HepG2 (cell line): ENCODE results near the gene NOM1. TPM values are rescaled to one million over a fixed set of nuclear protein-coding genes. Genes with fewer than 3 reads are reported as not detected.

ENCODE experiments used
- AHR ChIP-seq: IDR thresholded peaks from 2 replicates; pipeline ENCODE4 v1.6.1; 2018; ENCODE audit warnings: missing genetic modification reagents, missing compliant biosample characterization
- FOXA3 ChIP-seq: IDR thresholded peaks from 2 replicates; pipeline ENCODE4 v1.6.1; 2016; ENCODE audit warnings: missing genetic modification reagents, missing compliant biosample characterization
- GATAD1 ChIP-seq: IDR thresholded peaks from 2 replicates; pipeline ENCODE4 v1.6.1; 2016; ENCODE audit warnings: missing genetic modification reagents, missing compliant biosample characterization
- SATB2 ChIP-seq: sonication (generic); formaldehyde crosslinking; IDR thresholded peaks from 2 replicates; pipeline ENCODE4 v1.5.0; 2020; ENCODE audit warnings: missing genetic modification reagents
- SIN3A ChIP-seq: IDR thresholded peaks from 2 replicates; pipeline ENCODE4 v1.6.1; 2011; ENCODE audit warnings: low read depth, mild to moderate bottlenecking, control low read depth, low read length, borderline replicate concordance
- TCF7L2 ChIP-seq: IDR thresholded peaks from 2 replicates; pipeline ENCODE4 v1.6.1; 2011; ENCODE audit warnings: mild to moderate bottlenecking, low read depth, low read length, moderate library complexity
- YEATS2 ChIP-seq: sonication (generic); formaldehyde crosslinking; IDR thresholded peaks from 2 replicates; pipeline ENCODE4 v1.4.0; 2020; ENCODE audit warnings: missing genetic modification reagents, borderline replicate concordance
- ZNF263 ChIP-seq: sonication (generic); formaldehyde crosslinking; IDR thresholded peaks from 2 replicates; pipeline ENCODE4 v1.4.0; 2020; ENCODE audit warnings: missing genetic modification reagents
- ZNF556 ChIP-seq: sonication (generic); formaldehyde crosslinking; IDR thresholded peaks from 2 replicates; pipeline ENCODE4 v1.4.0; 2020; ENCODE audit warnings: mild to moderate bottlenecking, missing genetic modification reagents, borderline replicate concordance
- ZNF563 ChIP-seq: sonication (generic); formaldehyde crosslinking; IDR thresholded peaks from 2 replicates; pipeline ENCODE4 v1.8.0; 2022; ENCODE audit warnings: mild to moderate bottlenecking, moderate library complexity, missing genetic modification reagents
- ZNF816 ChIP-seq: sonication (generic); formaldehyde crosslinking; IDR thresholded peaks from 2 replicates; pipeline ENCODE4 v1.8.0; 2022; ENCODE audit warnings: missing genetic modification reagents, mild to moderate bottlenecking, borderline replicate concordance
- ZSCAN21 ChIP-seq: sonication (generic); formaldehyde crosslinking; IDR thresholded peaks from 2 replicates; pipeline ENCODE4 v1.8.0; 2022; ENCODE audit warnings: mild to moderate bottlenecking, missing genetic modification reagents, moderate library complexity, borderline replicate concordance
- polyA plus RNA-seq, 8 experiments: library from polyadenylated mRNA; depleted of rRNA in 3 of 8; stranded (reverse) in 7 of 8; unstranded in 1 of 8; fragments of >200 nt; fragmentation: Illumina TruSeq in 4 of 8; extraction: Trizol in 4 of 8; gene quantifications; 2 replicates each; pipeline versions ENCODE4 v1.2.1 to v1.2.3, GENCODE V29; 2011 to 2016; ENCODE audit warnings: low read depth in 4 of 8, missing spikeins in 1 of 8, mixed read lengths in 1 of 8; ENCODE audit not compliant: insufficient read depth in 1 of 8
- total RNA-seq, 5 experiments: library from RNA; depleted of rRNA; stranded (reverse); fragments of >200 nt; fragmentation: Illumina TruSeq; extraction: Trizol; gene quantifications; 2 replicates each; pipeline ENCODE4 v1.2.3, GENCODE V29; 2016; ENCODE audit warnings: low read depth in 1 of 5
- TF ChIP-seq, protein P1 (sequence below): sonication (generic); formaldehyde crosslinking; IDR thresholded peaks from 2 replicates; pipeline ENCODE4 v1.4.0; 2020; ENCODE audit warnings: missing genetic modification reagents
- TF ChIP-seq, protein P2 (sequence below): IDR thresholded peaks from 2 replicates; pipeline ENCODE4 v1.6.1; 2016; ENCODE audit warnings: low read depth, borderline replicate concordance
- TF ChIP-seq, protein P3 (sequence below): IDR thresholded peaks from 2 replicates; pipeline ENCODE4 v1.6.1; 2016; ENCODE audit warnings: missing compliant biosample characterization, missing genetic modification reagents, borderline replicate concordance
- TF ChIP-seq, protein P4 (sequence below): sonication (generic); formaldehyde crosslinking; IDR thresholded peaks from 2 replicates; pipeline ENCODE4 v1.8.0; 2023; ENCODE audit warnings: mild to moderate bottlenecking, missing genetic modification reagents

The NOM1 gene
- total and polyA plus RNA-seq, 2 of the 13 experiments (the other 11 are each of a cell fraction or from before 2014, with no cell fraction given): 14.2 to 26.2 TPM

DNA sequence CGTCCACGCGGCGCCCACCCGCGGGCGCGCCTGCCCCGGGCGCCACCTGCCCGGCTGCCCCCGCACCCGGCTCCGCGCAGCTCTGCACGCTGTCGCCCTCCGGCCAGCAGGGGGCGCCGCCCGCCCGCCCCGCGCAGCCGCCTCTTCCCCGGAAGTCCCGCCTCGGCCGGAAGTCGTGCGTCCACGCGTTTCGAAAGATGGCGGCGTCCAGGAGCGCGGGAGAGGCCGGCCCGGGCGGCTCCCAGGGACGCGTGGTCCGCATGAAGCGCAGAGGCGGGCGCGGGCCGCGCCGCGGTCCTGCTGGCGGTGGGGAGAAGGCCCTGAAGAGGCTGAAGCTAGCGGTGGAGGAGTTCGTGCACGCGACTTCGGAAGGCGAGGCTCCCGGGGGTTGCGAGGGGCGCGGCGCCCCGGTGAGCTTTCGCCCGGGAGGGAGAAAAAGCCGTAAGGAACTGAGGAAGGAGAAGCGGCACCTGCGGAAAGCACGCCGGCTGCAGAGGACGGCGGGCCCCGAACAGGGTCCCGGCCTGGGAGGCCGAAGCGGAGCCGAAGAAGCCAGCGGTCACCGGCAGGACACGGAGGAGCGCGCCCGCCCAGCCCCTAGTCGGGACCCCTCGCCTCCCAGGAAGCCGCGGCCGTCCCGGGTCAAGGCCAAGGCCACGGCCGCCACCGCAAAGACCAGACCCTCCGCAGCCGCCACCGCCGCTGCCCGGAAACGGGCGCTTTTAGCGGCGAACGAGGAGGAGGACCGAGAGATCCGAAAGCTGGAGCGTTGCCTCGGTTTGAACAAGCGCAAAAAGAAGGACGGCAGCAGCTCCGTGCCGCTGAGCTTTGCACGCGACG is at the start of gene NOM1 (continued):
- TF ChIP-seq SIN3A (peak; percentile 93; the same call in 1 of the 2 replicates), FOXA3 (CRISPR knock-in tag) (peak; percentile 49; the same call in 1 of the 2 replicates), ZSCAN21 (CRISPR knock-in tag) (peak; percentile 95), ZNF263 (0 out of 2 replicates have a peak, but pooled peaks have one; percentile 26), TCF7L2 (no peak), YEATS2 (peak; percentile 60; the same call in 1 of the 2 replicates), SATB2 (no peak), GATAD1 (CRISPR knock-in tag) (peak; percentile 94), ZNF556 (peak; percentile 56; the same call in 1 of the 2 replicates), ZNF816 (CRISPR knock-in tag) (peak; percentile 65; the same call in 1 of the 2 replicates), AHR (CRISPR knock-in tag) (peak; percentile 73; the same call in 1 of the 2 replicates), ZNF563 (CRISPR knock-in tag) (peak; percentile 33)
- TF ChIP-seq, protein P1, sequence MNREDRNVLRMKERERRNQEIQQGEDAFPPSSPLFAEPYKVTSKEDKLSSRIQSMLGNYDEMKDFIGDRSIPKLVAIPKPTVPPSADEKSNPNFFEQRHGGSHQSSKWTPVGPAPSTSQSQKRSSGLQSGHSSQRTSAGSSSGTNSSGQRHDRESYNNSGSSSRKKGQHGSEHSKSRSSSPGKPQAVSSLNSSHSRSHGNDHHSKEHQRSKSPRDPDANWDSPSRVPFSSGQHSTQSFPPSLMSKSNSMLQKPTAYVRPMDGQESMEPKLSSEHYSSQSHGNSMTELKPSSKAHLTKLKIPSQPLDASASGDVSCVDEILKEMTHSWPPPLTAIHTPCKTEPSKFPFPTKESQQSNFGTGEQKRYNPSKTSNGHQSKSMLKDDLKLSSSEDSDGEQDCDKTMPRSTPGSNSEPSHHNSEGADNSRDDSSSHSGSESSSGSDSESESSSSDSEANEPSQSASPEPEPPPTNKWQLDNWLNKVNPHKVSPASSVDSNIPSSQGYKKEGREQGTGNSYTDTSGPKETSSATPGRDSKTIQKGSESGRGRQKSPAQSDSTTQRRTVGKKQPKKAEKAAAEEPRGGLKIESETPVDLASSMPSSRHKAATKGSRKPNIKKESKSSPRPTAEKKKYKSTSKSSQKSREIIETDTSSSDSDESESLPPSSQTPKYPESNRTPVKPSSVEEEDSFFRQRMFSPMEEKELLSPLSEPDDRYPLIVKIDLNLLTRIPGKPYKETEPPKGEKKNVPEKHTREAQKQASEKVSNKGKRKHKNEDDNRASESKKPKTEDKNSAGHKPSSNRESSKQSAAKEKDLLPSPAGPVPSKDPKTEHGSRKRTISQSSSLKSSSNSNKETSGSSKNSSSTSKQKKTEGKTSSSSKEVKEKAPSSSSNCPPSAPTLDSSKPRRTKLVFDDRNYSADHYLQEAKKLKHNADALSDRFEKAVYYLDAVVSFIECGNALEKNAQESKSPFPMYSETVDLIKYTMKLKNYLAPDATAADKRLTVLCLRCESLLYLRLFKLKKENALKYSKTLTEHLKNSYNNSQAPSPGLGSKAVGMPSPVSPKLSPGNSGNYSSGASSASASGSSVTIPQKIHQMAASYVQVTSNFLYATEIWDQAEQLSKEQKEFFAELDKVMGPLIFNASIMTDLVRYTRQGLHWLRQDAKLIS (CRISPR knock-in tag): peak; percentile 52; the same call in 1 of the 2 replicates
- TF ChIP-seq, protein P2, sequence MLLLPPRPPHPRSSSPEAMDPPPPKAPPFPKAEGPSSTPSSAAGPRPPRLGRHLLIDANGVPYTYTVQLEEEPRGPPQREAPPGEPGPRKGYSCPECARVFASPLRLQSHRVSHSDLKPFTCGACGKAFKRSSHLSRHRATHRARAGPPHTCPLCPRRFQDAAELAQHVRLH (CRISPR knock-in tag): 0 out of 2 replicates have a peak, but pooled peaks have one; percentile 60
- TF ChIP-seq, protein P3, sequence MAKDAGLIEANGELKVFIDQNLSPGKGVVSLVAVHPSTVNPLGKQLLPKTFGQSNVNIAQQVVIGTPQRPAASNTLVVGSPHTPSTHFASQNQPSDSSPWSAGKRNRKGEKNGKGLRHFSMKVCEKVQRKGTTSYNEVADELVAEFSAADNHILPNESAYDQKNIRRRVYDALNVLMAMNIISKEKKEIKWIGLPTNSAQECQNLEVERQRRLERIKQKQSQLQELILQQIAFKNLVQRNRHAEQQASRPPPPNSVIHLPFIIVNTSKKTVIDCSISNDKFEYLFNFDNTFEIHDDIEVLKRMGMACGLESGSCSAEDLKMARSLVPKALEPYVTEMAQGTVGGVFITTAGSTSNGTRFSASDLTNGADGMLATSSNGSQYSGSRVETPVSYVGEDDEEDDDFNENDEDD (CRISPR knock-in tag): peak; percentile 88; the same call in 1 of the 2 replicates
- TF ChIP-seq, protein P4, sequence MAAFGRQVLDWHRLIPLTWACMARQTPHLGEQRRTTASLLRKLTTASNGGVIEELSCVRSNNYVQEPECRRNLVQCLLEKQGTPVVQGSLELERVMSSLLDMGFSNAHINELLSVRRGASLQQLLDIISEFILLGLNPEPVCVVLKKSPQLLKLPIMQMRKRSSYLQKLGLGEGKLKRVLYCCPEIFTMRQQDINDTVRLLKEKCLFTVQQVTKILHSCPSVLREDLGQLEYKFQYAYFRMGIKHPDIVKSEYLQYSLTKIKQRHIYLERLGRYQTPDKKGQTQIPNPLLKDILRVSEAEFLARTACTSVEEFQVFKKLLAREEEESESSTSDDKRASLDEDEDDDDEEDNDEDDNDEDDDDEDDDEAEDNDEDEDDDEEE (CRISPR knock-in tag): no peak
